Activated T-cell treated with anti-CD3 and anti-CD28 coated beads for 1 hour (primary cell): ENCODE measurements around the gene CD82.
"Not testable (repeated sequence)": the region's sequence is repeated elsewhere in the genome, so short reads cannot be mapped to it uniquely, and the experiment has no call there.

ENCODE experiments used
- DNase-seq: peaks from one replicate; pipeline ENCODE4 v3.0.0-alpha.2; 2020; ENCODE audit warnings: low read depth

Gene CD82

DNA sequence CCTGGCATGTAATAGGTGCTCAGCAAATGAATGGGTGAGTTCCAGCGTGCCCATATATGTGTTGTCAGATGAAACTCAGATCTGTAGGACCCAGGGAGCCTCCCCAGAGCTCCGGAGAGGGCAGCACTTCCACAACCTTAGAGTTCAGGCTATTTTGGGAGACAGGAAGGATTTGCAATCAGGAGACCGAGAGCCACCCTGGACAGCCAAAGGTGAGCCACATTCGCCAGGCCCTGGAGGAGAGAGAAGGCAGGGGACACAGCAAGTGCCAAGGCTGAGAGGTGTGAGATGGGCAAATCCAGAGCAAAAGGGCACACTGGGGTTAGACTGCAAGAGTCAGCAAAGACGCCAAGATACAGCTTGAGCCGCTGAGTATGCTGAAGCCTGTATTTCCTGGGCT lies 66.4 kb downstream of the CD82 start:
- DNase-seq = no peak

DNA sequence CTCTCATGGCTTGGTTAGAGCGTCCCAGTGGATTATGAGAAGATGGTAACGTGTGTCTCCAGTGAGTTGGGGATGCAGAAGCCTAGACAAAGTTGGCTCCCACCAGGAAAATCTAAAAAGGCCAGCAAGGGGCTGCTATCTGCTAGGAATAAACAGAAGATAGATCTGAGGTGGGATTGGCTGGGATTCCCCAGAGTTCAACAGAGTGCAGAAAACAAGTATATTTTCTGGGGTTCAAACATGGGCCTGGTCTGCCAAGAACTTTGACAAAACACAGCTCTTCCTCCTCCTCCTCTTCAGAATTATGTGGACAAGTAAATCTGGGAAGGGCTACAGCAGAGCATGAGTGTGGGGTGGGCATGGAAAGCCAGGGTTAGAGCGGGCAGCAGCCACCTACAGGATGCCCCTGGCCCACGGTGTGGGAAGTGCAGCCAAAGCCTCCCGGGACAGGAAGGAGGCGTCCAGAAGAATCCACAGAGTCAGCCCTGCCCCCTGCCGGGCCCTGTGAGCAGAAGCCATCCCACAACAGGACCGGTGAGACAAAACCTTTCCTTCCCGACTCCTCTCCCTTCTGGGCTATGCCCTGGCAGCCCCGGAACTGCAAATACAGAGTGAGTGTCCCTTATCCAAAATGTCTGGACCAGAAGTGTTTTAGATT lies 67.1 kb downstream of the CD82 start:
- no peak for DNase-seq

DNA sequence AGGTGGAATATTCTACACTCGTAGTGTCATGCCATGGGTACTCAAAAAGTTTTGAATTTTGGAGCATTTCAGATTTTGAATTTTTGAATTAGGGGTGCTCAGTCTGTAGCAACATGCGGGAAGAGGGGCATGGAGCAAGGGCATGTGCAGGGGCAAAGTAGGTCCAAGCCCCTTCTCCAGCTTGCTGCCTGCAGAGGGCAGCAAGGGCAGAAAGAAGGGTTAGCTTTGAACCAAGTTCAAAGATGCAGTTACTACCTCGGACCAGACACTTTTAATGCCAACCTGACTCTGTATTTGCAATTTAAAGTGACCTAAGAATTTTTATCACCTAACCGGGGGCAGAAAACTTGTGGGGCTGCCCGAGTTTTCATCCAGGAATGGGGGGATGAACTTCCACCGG lies 68.2 kb downstream of the CD82 start:
- no peak for DNase-seq

DNA sequence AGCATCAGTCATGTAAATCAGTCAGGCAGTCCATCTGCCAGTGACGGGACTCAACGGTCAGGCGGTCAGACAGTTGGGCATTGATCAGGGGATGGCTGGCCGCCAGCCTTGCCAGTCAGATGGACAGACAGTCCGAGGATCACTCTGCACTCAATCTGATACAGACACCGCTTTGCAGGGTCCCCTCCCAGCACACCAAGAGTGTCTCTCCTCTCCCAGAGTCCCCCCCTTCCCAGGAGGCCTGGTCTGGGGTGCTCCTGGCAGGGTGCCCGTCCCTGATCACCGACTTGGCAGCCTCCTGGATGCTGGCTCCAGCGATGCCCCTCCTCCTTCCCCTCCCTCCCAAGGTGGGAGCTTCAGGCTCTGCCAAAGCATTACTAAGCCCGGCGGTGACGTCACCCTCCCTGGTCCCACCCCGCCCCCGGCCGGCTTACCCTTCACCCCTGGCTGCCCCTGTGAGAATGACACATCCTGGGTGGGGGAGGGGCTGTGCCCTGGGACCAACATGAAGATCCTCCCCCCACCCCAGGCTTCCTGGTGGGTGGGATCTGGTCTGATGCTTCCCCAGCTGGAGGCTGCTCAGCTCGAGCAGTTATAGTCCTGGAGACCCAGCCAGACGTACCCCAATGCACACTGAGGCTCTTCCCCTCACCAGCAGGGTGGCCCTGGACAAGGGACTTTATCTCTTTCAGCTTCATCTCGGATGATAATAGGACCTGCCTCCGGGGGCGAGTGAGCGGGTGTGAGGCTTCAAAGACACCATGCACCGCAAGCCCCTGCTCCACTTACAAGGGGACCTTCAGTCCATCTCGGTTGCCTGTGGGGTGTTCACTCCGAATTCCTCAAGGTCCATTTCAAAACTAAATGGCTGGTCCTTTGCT lies 69.2 kb downstream of the CD82 start:
- DNase-seq = no peak

DNA sequence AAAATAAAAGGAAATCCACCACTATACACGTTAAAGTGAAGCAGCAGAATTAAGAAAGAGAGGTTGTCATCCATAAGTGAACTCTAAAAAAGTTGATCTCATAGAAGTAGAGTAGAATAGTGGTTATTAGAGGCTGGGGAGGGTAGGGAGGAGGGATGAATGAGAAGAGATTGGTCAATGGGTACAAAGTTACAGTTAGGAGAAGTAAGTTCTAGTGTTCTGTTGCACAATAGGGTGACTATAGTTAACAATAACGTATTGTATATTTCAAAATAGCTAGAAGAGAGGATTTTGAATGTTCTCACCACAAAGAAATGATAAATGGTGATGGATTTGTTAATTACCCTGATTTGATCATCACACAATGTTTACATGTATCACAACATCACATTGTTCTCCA lies 72.0 kb downstream of the CD82 start:
- no peak for DNase-seq

DNA sequence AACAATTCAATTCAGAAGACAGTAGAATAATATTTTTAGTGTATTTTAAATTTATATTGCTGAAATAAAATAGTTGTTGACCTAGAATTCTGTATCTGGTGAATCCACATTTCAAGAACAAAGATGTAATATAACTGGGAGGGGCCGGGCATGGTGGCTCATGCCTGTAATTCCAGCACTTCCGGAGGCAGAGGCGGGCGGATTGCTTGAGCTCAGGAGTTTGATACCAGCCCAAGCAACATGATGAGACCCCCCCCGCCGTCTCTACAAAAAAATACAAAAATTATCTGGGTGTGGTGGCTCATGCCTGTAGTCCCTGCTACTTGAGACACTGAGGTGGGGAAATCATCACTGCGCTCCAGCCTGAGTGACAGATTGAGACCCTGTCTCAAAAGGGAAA lies 72.6 kb downstream of the CD82 start:
- no peak for DNase-seq

DNA sequence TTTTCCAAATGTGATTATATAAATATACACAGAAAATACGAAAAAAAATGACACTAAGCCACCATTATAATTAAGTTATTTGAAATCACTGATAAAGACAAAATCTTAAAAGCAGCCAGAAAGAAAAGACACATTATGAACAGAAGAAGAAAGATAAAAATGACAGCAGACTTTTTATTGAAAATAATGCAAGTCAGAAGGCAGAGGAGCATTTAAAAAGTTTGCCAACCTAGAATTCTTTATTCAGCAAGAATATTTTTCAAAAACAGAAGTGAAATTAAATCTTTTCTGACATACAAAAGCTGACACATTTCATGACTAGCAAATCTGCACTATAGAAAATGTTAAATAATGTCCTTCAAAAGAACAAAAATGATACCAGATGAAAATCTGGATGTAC lies 77.8 kb downstream of the CD82 start:
- DNase-seq = no peak

DNA sequence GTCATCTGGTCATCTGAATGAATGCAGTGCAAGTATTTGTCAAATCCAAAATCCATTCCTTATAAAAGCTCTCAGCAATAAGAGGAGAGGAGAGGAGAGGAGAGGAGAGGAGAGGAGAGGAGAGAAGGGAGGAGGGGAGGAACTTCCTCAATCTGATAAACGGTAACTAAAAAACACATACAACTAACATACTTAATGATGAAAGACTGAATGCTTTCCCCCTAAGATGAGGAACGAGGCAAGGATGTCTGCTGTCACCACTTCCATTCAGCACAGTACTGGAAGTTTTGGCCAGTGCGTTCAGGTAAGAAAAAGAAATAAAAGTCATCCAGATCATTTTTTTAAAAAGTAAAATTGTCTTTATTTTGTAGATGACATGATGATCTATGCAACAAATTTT lies 80.4 kb downstream of the CD82 start:
- no peak for DNase-seq

DNA sequence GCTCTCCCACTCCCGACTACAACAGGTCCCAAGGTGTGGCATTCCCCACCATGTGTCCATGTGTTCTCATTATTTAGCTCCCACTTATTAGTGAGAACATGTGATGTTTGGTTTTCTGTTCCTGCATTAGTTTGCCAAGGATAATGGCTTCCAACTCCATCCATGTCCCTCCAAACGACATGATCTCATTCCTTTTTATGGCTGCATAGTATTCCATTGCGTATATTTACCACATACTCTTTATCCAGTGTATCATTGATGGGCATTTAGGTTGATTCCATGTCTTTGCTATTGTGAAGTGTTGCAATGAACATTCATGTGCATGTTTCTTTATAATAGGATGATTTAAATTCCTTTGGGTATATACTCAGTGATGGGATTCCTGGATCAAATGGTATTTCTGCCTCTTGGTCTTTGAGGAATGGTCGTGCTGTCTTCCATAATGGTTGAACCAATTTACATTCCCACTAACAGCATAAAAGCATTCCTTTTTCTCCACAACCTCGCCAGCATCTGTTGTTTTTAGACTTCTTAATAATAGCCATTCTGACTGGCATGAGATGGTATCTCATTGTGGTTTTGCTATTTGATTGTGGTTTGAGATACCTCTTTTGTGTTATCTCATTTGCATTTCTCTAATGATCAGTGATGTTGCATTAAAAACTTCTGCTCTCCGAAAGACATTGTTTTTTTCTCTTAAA lies 81.9 kb downstream of the CD82 start:
- DNase-seq = not testable (repeated sequence)

DNA sequence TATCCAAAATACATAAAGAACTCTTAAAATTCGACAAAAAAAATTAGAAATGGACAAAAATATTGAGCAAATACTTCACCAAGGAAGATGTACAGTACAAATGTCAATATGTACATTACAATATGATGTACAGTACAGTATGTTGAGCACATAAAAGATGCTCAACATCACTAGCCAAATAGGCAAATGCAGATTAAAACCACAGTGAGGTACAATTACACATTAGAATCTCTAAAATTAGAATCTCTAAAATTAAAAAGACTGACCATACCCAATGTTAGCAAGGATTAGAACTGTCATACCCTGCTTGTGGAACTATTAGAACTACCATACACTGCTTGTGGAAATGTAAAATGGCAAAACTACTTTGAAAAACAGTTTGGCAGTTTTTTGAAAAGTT lies 82.6 kb downstream of the CD82 start:
- no peak for DNase-seq

DNA sequence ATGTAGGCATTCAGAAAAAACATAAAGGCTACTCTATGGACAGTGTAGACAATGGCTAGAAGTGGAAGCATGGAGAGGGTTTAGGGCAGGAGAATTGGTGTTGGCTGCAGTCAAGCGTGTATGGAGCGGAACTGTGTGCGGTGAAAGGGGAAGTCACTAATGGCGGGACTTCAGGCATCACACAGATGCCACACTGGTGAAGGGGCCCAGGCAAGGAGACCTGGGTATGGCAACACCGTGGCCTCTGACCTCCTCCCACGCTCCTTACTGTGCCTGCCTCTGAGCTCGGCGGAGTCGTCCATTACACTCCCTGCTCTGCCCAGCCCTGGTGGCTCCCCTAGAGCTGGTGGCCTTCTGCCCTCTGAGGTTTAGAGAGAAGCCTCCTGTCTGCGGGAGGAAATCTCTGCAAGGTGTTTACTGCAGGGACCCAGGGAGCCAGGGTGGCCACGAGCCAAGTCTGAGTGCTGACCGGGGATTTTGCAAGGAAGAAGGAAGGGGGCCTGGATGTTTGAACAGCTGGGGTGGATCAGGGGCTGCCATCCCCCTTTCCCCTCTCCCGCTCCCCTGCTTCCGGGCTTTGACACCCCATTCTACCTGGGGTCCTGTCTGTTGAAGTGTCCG lies 86.2 kb downstream of the CD82 start:
- no peak for DNase-seq

DNA sequence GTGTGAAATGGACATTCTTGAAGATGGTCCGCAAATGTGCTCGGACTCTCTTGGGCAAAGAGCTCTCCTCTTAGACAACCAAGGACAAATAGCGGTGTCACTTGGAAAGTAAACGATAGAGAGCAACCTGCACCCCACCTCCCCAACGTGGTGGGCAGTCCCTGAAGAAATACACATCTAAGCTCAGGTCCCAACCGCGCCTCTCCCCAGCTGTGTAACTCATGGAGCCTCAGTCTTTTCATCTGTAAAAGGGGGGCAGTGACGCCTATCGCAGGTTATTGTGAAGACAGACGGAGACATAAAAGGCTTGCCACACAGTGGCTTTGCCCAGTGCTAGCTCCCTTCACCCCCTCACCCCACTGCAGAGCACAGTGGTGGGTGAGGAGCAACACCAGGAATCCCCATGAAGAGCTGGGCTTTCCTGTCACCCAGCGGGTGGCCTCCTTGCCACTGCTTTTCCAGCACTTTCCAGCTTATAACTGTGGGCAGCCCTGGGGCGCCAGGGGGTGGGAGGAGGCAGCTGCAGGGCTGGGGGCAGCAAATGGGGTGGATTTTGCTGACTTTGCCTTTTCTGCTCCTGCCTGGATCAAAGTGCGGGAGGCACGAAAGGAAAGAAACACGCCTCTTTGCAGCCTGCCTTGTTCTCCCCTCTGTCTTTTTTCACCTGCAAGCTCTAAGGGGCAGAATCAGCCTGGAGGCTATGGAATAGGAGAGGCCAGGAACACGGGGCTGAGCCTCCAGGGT lies 87.6 kb downstream of the CD82 start:
- DNase-seq = no peak

DNA sequence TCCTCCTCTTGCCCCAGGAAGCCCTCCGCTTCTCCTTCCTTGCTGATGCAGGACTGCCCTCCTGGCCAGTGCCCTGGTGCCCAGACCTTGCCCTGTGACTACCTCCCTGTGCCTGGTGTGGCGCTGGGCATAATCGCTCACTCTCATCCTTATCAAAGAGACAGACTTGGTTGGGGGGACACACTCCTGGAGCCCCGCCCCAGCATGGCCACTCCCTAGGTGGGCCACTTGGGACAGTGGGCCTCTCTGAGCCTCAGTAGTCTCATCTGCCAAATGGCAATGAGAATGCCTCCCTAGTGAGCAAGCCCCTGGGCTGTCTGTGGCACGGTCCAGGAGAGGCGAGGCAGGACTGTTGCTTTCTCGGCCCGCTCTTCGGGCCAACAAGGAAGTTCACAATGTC lies 88.6 kb downstream of the CD82 start:
- no peak for DNase-seq

DNA sequence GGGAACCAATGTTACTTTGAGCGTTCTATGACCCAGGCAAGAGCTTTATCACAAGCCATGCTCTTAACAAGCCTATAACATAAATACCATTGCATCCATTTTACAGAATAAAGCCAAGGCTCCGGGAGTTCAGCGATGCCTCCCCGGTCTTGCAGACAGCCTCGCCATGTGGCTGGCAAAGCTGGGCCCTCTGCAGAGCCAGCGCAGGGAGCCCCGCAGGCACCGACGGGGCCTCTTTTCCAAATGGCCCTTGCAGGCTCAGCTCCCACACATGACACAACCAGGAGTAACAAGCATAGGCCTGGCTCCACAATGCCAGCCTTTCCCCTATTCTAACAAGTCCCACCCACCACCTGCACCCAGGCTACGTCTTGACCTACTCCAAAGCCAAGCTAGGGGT lies 89.1 kb downstream of the CD82 start:
- no peak for DNase-seq

DNA sequence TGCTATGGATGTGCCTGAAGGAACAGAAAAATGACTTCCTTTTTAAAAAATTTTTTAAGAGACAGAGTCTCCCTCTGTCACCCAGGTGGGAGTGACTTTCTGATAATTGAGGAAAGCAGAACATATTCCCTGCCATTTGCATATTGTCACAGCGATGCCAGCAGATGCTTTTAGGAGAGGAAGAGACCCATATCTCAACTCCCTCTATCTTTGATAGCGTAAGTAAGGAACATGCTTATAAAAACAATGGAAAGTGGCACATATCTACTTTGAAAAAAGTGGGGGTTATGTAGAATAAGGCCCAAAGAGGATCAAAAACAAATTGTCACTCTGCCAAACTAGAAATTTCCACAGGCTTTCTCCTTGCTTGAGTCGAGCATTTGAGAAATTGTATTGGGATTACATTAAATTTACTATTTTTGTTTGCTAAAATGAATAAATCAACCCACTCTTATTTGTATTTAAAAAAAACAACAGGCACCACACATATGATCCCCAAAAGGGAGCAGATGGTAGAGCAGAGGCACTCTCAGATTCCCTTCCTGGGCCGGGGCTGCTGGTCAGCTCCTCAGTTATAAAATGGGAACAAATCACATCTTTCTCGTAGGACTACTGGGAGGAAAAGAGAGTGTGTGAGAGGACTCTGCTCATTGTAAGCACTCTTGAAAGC lies 92.5 kb downstream of the CD82 start:
- no peak for DNase-seq

DNA sequence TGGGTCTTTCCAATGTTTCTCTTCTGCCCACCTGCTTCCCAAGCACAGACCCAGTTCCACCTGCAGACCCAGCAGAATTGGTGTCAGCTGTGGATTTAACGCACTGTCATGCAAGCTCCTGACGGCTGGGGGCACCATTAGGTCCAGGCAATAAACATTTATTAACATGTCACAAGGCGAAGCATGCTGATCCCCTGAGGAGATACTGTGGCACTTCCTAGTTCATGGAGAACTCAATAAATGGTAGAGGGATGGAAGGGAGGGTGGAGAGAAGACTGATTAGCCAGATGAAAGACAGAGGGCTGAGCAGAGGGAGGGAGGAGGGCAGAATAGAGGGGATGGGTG lies 93.0 kb downstream of the CD82 start:
- no peak for DNase-seq

DNA sequence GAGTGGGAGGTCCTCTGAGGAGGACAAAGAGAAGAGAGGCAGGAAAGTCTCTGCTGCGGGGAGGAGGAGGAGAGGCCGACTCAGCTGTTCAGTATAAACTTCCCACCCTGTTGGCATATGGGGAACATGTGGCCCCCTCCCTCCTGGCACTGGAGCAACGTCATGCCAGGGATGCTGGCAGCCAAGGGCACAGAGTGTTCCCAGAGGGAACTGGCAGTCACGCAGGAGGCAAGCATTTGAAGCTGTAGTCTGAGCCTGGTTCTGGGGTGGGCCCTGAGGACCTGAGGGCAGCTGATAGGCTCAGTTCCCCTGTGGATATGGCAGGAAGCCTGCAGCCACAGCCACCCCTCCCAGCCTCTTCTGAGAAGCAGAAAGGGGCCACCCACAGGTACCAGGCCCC lies 94.2 kb downstream of the CD82 start:
- DNase-seq = no peak

DNA sequence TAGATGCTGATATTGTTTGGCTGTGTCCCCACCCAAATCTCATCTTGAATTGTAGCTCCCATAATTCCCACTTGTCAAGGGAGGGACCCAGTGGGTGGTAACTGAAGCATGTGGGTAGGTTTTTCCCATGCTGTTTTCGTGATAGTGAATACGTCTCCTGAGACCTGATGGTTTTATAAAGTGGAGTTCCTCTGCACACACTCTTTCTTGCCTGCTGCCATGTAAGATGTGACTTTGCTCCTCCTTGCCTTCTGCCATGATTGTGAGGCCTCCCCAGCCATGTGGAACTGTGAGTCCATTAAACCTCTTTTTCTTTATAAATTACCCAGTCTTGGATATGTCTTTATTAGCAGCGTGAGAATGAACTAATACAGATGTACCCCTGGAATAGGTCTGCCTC lies 95.1 kb downstream of the CD82 start:
- not testable (repeated sequence) for DNase-seq

DNA sequence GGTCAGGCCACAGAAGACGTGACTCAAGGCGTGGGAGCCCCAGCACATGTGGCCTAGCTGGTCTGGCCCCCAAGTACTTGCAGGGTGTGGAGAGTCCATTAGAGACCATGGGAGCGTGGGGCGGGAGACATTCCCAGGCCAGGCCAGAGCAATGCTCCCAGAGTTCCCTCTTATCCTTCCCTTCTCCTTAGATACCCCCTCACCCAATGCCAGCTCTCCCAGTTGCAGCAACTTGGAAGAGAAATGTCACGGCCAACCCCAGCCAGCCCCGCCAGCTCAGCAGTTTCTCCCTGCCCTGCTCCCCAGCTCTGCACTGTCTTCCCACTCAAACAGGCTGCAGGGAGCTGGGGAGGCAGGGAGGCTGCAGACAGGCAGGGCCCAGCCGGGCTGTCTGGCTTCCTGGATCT lies 95.9 kb downstream of the CD82 start:
- DNase-seq = no peak
